ENCODE measurements around the gene ZMYM5.
"Not testable (repeated sequence)": the region's sequence is repeated elsewhere in the genome, so short reads cannot be mapped to it uniquely, and the experiment has no call there.

Gene ZMYM5

DNA sequence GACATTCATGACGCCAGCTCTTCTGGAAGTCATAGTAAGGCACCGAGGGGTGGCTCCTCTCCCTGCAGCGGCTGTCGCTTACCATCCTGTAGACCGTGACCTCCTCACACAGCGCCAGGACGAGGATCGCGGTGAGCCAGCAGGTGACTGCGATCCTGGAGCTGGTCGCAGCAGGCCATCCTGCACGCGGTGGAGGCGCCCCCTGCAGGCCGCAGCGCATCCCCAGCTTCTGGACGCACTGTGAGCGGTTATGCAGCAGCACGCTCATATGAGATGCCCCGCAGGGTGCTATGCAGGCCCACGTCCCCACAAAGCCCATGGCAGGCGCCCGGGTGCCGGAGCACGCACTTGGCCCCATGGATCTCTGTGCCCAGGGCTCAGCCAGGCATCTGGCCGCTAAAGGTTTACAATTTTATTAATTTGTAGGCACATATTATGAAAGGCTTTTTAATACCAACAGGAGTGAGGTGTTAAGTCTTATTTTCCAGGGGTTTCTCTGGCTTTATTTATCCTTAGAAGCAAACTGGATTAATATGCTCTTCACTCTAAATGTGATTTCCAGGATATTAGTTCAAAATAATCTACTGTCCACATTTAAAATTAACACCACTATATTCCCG lies 45.1 kb downstream of the ZMYM5 start:
- DNase-seq, result peak; percentile 53

GRCh38 chr13:19817510-19818158 lies 45.8 kb downstream of the ZMYM5 start:
- DNase-seq, result no peak

DNA sequence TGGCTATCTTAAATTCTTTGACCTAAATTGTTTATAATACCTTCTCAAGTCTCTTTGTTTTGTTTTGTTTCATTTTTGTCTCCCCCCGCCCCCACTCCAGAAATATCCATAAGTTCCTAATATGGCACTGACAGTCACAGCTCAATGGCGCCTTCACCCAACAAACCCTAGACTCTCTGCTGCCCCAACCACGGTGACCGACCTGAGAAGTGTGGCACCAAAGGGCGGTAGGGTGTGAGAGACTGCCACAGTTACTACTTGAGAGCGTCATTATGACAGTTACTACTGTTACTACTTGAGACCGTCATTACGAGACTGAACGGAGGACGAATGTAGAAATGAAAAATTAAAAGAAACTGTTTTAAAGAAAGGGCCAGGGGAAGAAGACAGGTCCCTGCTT lies 46.3 kb downstream of the ZMYM5 start:
- no peak for DNase-seq

DNA sequence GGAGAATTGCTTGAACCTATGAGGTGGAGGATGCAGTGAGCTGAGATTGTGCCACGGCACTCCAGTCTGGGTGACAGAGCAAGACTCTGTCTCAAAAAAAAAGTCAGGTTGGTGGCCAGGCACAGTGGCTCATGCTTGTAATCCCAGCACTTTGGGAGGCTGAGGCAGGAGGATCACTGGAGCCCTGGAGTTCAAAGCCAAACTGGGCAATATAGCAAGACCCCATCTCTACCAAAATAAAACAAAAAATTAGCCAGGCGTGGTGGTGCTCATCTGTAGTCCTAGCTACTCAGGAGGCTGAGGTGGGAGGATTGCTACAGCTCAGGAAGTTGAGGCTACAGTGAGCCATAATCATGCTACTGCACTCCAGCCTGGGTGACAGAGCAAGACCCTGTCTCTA lies 47.6 kb downstream of the ZMYM5 start:
- DNase-seq, result not testable (repeated sequence)

DNA sequence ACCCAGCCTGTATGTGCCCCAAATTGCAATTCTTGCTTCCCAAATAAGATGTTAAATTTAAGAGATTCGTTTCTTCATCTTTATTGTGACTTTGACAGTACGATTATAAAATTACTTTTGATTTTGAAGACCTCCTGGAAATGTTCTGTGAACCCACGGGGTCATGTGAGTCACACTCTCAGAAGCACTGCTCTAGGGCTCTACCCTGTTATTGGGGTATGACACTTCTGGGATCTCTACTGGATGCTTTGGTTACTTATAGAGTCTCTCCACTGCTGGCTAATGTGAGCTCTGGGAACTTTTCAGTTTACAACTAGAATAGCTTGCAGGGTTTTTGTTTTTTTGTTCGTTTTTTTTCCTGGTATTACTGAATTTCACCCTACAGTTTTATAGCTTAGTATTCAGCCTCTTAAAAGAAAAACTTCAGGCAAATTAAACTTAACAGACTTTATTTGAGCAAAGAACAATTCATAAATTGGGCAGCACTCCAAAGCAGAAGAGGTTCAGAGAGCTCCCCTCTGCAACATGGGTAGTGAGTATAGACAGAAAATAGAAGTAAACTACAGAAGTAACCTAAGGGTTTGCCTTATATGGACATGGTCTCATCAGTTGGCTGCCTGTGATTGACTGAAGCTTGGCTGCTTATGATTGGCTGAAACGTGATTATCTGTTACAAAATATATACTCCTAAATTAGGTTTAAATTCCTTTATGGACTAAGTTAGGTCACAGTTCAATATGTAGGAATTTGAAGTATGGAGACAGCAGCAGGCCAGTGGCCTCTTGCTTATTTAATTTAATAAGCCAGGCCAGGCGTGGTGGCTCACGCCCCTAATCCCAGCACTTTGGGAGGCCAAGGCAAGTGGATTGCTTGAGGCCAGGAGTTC lies 52.2 kb downstream of the ZMYM5 start:
- no peak for DNase-seq

DNA sequence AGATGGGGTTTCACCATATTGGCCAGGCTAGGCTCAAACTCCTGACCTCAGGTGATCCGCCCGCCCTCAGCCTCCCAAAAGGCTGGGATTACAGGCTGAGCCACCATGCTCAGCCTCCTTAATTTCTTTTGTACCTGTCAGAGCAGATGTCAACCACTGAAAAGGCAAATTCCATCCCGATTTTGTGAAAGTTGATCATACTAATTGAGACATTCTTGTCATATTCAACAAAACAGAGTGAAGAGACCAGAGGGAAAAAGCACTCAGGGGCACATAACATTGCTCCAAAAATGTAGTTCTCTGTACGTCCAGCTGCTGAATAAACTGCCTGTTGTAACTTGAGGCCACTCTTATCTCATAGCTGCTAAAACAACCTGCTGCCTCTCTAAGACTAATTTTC lies 53.3 kb downstream of the ZMYM5 start:
- DNase-seq, result no peak

DNA sequence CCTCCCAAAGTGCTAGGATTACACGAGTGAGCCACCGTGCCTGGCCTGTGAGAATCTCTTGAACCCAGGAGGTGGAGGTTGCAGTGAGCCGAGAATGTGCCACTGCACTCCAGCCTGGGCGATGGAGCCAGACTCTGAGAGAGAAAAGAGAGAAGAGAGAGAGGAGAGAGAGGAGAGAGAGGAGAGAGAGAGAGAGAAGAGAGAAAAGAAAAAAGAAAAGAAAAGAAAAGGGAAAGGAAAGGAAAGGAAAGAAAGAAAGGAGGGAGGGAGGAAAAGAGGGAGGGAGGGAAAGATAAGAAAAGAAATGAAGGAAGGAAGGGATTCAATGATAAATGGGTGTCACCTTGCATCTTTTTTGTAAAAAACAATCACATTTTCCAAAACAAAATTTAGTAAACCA lies 57.7 kb downstream of the ZMYM5 start:
- no peak for DNase-seq

- no peak for DNase-seq
Observed at GRCh38 chr13:19795956-19796355, 67.5 kb downstream of the ZMYM5 start.

DNA sequence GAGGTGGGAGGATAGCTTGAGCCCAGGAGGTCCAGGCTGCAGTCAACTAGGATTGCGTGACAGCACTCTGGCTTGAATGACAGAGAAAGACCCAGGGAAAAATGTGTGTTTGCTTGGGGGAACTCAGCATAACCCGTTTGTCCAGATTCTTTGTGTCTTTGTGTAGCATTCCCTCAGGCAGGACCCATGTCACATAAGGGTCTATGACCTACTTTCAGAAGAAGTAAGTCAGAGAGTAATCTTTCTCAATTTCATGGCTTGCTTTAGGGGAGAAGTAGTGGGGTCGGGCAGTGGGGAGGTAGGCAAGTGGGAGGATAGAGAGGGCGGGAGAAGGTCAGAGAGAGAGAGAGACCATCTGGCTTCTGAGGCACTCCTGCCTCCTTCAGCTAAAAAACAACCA lies 68.8 kb downstream of the ZMYM5 start:
- DNase-seq, result no peak

- no peak for DNase-seq
Observed at GRCh38 chr13:19791953-19792537, 71.4 kb downstream of the ZMYM5 start.

GRCh38 chr13:19782727-19783682 lies 80.4 kb downstream of the ZMYM5 start, which contains the start of gene PSPC1:
Gene PSPC1, minus strand, starts transcription at chr13:19782945. Its CDS starts 188 bp downstream, at chr13:19782757.
- DNase-seq, result peak; percentile 98

DNA sequence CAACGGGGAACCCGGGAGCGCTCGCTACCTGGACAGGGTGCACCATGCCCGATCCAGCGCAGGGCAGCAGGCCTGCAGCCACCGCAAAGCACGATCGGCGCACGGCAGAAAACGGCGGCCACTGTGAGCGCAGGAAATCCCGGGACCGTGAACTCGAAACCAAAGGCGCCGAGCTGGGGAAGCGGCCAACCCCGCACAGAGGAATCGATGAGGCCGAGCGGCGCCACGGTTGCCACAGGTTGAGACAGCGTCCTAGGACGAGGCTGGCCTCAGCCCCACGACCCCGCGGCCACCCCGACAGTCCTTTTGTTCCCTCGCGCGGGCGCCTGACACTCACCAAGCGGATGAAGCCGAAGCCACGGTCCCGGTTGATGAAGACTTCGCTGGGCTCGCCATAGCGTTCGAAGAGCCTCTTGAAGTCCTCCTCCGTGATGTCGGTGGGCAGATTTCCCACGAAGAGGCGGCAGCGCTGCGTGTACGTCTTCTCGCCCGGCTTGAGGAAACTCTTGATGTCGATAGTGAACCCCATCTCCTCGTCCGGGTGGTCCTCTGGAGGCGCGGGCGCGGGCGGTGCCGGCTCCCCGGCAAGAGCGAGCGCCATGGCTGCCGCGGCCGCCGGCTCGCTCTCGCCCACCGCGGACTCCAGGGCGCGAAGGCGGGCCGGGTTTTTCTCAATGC lies 81.3 kb downstream of the ZMYM5 start:
- peak; percentile 61 for DNase-seq

DNA sequence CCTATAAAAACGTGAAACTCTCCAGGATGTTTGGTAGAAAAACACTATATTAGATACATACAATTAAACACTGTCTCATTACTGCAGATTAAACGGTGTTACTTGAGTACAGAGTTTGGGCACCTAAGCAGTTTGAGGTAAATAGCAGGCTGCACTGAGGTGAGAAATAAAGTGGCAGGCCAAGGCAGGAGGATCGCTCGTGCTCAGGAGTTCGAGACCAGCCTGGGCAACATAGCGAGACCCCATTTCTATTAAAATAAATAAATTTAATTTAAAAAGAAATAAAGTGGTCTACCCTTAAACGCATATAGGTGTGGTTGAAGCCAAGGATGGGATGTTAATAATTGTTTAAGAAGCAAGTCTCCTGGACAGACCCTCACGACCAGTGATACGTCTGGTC lies 81.9 kb downstream of the ZMYM5 start:
- DNase-seq, result peak; percentile 46

- peak; percentile 12 for DNase-seq
Observed at GRCh38 chr13:19780753-19781418, 82.6 kb downstream of the ZMYM5 start.
